Non-pigmented ciliary epithelial cell (primary cell): Measurements from ENCODE around the gene LOC101059915.
"Not testable (repeated sequence)": the region's sequence is repeated elsewhere in the genome, so short reads cannot be mapped to it uniquely, and the experiment has no call there.

Experiments
- DNase-seq: peaks from one replicate; pipeline ENCODE4 v3.0.0-alpha.2; 2010; ENCODE audit warnings: low read depth

Gene LOC101059915

DNA sequence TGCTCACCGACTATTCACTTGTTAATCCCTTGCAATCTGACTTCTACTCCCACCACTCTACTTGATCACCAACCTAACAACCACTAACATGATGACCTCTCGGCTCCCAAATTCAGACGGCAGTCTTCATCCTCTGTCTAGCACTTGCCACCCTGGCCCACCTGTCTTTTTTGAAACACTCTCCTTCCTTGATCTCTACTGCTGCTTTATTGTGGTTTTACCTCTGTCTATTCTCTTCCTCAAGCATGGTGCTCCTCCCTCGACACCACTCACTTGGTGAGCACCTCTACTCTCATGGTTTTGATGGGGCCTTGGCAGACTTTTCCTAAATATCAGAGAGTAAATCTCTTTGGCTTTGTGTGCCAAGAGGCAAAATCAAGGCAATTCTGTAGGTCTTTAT is 27.3 kb upstream of the LOC101059915 start:
- no peak for DNase-seq

DNA sequence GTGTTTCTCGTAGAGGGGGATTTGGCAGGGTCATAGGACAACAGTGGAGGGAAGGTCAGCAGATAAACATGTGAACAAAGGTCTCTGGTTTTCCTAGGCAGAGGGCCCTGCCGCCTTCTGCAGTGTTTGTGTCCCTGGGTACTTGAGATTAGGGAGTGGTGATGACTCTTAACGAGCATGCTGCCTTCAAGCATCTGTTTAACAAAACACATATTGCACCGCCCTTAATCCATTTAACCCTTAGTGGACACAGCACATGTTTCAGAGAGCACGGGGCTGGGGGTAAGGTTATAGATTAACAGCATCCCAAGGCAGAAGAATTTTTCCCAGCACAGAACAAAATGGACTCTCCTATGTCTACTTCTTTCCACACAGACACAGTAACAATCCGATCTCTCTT is 22.9 kb upstream of the LOC101059915 start:
- not testable (repeated sequence) for DNase-seq

DNA sequence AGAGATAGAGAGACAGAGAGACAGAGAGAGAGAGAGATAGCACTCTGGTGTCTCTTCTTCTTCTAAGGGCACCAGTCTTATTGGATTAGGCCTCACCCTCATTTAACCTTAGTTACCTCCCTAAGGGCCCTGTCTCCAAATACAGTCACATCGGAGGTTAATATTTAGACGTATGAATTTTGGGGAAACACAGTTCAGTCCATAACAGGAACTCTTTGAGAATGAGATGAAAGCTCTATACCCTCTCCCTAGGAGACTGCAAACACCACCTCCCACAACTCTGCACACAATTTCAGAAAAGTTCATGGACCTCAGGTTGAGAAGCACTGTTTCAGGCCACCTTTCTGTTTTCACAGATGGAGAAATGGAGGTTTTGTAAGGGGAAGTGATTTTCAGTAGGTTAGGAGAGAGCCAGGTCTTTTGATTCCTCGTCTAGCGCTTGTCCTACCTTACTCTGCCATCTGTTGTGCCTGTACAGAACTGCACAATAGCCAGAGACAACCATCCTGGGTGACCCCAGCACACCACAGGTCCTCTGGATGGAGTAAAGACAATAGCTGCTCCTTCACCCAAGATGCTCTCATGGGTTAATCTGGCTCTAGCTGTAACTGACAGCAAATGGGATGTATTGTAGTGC is 16.9 kb upstream of the LOC101059915 start:
- no peak for DNase-seq

DNA sequence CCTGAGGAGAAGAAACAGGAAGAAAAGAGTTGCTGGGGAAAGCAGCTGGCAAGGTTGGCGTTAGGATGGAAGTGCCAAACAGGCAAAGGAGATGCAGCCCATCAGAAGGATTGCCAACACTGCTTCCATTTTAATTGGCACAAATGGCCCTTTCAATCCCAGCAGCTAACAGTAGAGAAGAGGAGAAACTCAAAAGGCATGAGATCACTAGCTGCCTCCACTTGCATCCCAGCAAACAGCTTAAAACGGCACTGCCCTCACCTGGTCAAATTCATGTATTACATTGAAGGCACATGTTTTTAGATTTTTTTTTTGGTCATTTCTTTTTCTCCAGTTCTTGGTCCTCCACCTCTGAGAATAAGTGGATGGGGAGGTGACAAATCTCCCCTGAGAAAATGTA is 14.9 kb upstream of the LOC101059915 start:
- DNase-seq = no peak

DNA sequence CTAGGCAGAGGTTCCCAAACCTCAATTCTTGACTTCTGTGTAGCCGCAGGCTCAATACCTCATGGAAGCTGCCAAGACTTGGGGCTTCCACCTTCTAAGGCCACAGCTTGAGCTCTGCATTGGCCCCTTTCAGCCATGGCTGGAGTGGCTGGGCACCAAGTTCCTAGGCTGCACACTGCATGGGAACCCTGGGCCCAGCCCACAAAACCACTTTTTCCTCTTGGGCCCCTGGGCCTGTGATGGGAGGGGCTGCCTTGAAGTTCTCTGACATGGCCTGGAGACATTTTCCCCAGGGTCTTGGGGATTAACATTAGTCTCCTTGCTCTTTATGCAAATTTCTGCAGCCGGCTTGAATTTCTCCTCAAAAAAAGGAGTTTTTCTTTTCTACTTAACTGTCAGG is 14.0 kb upstream of the LOC101059915 start:
- DNase-seq = no peak

DNA sequence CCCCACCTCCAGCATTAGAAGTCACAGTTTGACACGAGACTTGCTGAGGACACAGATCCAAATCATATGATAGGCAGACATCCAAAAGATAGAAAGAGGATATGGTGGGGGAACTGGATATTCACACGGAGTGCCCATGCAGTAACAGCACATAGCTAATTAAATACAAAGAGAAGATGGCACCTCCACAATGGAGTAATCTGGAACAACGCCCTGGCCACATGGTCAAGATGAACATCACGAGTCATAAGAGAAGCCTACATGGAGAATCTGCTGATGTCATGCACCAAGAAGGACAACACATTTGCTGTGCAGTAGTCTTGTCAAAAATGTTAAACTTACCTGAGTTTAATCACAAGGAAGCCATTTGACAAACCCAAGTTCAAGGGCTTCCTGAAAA is 10.1 kb upstream of the LOC101059915 start:
- DNase-seq = no peak

DNA sequence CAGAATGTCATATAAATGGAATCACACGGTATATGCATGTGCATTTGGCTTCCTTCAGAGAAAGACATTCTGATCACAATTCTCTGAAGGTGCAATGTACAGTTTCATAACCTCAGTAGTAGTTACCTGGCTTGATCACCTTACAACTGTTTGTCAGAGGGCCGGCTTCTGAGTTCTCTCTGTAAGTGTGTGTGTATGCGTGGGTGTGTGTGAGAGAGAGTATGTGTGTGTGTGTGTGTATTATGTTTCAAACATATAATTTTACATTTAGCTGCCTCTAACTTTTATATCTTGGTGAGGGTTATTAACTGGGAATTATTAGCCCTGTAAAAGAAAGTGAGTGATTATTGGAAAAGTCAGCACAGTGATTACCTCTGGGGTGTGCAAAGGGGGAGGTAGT is 8.0 kb upstream of the LOC101059915 start:
- DNase-seq = no peak

DNA sequence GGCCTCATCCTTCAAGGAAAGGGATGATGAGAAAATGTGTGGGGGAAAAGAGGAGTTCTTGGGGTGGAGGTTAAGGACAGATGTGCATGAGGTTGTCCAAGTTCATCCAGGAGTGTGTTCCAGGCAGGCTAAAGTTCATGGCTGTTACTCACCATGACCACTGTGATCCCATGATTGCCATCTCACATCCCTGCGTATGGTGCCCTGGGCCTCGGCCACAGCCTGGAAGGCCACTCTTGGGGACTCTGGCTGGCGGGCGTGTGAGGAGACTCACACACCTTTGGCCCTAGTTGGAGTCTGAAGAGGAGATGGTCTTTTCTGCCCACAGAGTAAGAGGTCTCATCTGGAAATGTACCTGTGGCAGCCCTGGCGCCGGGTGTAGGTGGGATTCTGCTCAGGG is 7.4 kb upstream of the LOC101059915 start:
- DNase-seq = no peak

DNA sequence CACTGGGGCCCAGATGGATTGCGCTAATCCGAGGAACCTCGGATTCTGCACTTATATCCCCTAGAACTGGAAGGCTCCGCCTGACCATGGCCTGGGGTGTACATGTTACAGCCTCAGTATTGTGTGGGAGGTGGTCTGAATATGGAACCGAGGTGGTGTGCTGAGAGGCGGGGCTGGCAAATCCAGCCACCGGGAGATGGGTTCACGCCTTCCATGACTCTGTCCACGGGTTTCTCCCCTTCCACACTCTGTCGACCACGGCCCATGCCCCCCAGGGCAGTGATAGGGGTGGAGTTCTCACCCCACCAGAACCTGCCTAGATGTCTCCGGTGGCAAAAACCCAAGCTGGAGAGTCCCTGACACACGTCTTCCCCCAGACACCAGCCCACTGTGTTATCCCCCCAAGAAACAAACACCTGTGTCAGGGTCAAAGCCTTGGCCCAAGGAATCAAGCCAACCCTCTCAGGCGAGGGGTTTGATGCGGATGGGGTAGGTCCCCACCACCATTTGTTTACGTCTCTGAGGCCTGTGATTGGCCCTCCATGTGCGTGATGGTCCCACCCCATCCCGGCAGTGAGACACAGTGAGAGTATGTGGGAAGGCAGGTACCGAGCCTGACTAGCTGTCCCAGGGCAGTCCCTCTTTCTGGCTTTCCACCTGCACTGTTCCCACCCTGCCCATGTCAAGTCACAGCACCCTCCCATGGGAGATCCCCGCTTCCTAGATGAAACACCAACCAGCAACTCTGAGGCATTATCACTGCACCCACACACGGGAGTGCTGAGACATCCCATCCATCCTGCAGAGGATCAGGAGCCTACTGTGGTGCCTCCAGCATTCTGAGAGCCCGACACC is 6.6 kb upstream of the LOC101059915 start:
- DNase-seq = no peak

DNA sequence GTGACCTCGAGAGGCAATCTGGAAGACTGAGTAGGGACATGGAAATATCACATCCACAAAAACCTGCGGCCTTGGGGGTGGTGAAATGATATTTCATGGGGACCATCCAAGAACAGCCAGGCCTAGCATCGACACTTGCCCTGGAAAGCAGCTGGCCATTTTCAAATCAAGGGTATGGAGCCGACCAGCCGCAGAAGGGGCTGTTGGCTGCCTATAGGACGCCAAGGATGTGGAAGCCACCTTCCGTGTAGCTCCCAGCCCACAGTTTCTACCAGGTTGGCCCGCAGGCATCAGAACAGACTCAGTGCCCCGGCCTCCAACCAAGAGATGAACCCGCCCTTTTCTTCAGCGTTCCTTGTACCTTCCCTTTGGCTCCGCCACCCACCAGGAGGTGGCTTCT is 5.4 kb upstream of the LOC101059915 start:
- no peak for DNase-seq

DNA sequence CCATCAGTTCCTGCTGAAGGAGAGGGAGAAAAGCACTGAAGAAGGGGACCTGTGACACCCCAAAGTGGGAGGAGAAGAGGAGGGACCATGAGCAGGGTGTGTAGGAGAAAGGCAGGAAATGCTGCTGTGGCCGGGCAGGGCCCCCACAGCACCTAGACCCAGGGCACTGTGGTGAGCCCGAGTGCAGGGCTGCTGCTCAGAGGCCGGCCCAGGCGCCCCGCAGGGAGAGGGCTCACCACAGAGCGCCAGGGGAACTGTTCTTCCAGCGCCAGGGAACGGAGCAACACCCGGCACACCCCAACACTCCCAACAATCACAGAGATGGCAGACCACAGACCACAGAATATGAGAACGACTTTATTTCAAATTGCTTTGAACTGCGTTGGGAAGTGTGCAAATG is 4.7 kb upstream of the LOC101059915 start:
- not testable (repeated sequence) for DNase-seq

DNA sequence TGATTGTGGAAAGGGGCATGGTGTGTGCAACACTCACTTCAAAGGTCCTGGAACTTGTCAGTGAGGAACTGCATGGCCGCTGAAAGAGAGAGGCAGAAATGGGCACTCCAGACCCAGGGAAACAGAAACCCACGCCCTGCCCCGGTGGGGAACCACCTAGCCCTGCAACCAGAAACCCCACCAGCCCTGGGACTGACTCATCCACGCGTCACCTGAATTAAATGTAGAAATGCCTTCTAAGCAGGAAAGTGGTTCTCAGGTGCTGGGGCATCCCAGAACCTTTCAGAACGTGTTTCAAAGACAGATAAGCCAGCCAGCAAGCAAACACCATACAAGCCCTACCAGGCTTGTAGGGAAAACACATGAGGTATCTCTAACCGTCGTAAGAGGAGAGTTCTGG is 4.1 kb upstream of the LOC101059915 start:
- DNase-seq = not testable (repeated sequence)

DNA sequence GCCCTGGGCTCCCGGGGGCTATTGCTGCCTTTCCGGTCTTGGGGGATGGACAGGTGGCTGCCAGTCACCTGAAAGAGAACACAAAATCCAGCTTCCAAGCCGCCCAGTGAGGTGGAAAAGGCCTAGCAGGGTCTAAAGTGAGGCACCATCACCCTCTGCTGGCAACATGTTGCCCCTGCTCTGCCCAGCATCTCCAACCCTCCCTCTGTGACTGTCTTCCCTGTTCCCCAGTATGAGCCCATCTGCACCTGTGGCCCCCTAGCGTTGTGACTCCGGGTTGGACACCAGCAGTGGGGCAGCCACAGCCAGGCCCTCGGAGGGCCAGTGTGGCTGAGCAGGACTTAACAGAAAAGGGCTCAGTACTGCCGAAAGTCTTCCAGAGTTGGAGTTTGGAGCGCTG is 3.1 kb upstream of the LOC101059915 start:
- not testable (repeated sequence) for DNase-seq

DNA sequence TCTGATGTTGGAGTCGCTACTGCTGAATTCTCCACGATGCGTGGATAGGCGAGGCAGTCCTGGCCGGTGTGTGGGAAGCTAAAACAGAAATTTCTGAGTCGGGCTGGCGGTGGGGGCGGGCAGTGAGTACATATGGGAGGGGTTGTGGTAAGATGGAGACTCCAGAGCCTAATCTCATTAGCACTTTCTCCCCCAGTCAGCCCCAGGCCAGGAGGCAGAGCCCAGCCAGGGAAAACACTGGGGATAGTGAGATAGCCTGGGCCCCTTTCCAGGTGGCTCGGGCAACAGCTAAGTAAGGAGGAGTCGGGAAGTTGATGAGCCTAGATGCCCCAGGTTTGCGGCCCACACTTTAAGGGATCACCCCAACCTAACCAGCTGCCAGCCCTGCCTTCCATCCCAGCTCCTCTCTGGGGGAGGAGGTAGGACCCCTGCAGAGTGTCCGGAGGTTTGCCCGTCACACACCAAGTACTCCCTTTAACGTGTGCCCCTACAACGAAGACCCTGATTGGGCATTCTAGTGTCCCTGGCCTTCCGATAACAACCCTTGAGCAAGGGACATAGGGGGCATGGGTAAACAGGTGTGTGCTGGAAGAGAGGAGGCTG is 2.4 kb upstream of the LOC101059915 start:
- DNase-seq = no peak

DNA sequence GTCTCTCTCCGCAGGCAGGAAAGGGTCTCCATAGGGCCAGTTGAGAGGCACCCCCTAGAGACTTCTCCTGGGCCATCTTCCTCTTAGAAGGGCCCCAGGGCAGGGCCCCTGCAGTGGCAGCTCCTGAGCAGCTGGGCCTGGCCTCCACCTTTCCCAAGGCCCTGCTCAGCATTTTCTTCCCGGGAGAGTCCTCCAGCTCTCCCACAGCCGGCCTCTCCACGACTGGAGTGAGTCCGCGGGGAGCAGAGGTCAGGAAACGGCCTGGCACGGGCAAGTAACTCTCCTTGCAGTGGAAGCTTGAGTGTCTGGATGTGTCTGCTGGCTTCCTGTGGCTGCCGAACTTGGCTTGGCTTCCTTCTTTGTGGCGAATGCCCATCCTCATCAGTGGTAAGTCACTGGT is 1.6 kb upstream of the LOC101059915 start:
- no peak for DNase-seq

DNA sequence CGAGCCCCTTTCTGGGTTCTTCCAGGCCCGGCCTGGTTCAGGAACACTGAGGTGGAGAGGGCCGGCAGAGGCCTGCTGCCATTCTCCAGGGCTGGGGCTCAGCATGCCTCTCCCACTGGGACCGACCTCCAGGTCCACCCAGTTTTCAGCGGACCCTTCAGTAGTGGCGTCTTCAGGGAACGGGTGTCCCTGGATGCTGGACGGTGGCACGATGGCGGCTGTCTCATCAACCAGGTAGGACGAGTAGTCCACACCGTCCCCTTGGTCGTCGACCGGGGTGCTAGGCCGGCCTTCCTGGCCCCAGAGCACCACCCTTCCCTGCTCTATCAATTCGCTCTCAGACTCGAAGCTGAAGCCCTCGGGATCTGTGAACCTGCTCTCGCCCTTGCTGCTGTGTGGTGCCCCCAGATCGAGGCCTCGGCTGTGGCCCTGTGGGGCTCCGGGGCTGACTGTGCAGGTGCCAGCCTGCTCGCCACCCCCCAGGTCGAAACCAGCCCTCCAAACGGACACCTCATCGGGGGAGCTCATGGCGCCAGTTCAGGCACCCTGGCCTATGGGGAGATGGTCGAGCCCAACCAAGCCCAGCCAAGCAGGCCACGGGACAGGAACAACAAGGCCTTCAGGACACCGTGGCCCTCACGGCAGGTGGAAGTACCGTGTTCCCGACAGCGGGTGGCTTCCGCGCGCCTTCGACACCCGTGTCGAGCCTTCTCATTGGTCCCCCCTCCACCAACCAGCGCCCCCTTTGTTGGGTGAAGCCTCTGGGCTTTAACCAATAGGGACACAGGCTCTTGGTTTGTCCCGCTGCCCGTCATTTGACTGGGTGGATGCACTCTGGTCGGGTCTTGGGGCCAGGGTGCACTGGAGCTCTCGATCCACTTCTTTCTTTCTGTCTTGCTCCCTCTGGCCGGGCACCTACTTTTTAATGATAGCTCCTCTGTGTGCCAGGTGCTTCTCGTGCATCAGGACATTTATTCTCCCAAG is 814 bp upstream of the LOC101059915 start:
- no peak for DNase-seq

DNA sequence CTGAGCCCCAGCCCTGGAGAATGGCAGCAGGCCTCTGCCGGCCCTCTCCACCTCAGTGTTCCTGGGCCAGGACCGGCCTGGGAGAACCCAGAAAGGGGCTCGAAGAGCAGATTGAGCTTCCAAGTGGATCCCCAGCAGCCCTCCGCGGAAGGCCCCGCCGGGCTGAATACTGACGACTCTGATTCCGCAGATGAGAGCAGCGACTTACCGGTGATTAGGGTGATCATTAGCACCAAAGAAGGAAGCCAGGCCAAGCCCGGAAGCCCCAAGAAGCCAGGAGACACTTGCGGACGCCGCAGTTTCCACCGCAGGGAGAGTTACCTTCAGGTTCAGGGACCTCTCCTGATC is 876 bp downstream of the LOC101059915 start:
- DNase-seq = no peak

DNA sequence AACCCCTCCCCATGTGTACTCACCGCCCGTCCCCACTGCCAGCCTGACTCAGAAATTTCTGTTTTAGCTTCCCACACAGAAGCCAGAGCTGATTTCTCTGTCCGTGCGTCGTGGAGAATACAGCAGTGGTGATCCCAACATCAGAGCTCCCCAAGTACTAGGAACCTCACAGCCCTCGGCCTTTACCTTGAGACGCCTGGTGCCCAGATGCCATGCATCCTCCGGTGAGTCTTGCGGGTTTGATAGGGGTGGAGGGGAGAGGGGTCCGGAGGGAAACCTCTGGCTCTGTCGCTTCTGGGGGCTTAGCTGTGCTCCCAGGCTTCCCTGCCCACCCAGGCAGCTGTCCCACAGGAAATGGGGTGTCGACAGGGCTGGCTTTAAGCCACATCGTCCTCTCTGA is 2.1 kb downstream of the LOC101059915 start:
- DNase-seq = no peak

DNA sequence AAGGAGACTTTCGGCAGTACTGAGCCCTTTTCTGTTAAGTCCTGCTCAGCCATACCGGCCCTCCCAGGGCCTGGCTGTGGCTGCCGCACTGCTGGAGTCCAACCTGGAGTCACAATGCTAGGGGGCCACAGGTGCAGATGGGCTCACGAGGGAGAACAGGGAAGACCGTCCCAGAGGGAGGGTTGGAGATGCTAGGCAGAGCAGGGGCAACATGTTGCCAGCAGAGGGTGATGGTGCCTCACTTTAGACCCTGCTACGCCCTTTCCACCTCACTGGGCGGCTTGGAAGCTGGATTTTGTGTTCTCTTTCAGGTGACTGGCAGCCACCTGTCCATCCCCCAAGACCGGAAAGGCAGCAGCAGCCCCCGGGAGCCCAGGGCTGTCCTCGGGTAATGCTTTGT is 2.6 kb downstream of the LOC101059915 start:
- not testable (repeated sequence) for DNase-seq

DNA sequence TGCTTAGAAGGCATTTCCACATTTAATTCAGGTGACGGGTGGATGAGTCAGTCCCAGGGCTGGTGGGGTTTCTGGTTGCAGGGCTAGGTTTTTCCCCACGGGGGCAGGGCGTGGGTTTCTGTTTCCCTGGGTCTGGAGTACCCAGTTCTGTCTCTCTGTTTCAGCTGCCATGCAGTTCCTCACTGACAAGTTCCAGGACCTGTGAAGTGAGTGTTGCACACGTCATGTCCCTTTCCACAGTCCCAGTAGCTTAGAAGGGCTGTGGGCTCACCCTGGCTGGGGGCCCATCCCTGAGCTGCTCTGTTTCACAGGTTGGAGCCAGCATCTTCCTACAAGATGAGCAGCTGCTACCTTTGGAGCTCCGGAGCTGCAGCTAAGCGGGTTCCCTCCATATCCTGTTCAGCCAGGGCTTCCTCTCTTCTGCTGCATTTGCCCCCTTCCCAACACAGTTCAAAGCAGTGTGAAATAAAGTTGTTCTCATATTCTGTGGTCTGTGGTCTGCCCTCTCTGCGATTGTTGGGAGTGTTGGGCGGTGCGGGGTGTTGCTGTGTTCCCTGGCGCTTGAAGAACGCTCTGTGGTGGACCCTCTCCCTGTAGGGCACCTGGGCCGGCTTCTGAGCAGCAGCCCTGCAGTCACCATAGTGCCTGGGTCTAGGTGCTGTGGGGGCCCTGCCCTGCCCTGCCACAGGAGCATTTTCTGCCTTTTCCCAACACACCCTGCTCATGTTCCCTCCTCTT is 3.9 kb downstream of the LOC101059915 start:
- no peak for DNase-seq

DNA sequence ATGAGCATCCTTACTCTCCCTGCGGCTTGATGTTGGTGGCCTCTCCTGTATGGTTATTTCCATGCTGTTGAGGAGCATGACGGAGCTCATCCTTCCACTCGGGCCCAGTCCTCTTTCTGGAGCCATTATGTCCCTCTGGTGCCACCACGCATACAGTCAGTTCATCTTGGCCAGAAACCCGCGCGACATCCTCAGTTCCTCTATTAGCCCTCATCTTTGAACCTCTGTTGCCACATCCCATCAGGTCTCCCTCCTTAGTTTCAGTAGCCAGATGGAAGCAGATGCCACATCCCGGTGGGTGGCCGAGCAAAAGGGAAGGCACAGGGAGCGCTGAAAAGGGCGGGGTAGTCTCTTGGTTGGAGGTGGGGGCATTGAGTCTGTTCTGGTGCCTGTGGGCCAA is 4.6 kb downstream of the LOC101059915 start:
- no peak for DNase-seq
